ES-I3 (cell line): Measurements from ENCODE around the gene AMBN.
"Not testable (repeated sequence)": the region's sequence is repeated elsewhere in the genome, so short reads cannot be mapped to it uniquely, and the experiment has no call there.

Source experiments
- H3K36me3 ChIP-seq: 2 replicates; pipeline ENCODE4 v1.6.1; 2013; ENCODE audit warnings: mild to moderate bottlenecking, low read length, control low read depth, moderate library complexity; ENCODE audit not compliant: insufficient read depth
- H3K4me1 ChIP-seq: 2 replicates; pipeline ENCODE4 v1.6.1; 2013; ENCODE audit warnings: mild to moderate bottlenecking, control low read depth, low read length; ENCODE audit not compliant: insufficient read depth
- H3K9ac ChIP-seq: 2 replicates; pipeline ENCODE4 v1.6.1; 2013; ENCODE audit warnings: low read depth, mild to moderate bottlenecking, low read length, moderate library complexity
- H3K9me3 ChIP-seq: 2 replicates; pipeline ENCODE4 v1.6.1; 2013; ENCODE audit warnings: mild to moderate bottlenecking, low read length, moderate library complexity; ENCODE audit not compliant: control insufficient read depth, insufficient read depth

AMBN gene

DNA sequence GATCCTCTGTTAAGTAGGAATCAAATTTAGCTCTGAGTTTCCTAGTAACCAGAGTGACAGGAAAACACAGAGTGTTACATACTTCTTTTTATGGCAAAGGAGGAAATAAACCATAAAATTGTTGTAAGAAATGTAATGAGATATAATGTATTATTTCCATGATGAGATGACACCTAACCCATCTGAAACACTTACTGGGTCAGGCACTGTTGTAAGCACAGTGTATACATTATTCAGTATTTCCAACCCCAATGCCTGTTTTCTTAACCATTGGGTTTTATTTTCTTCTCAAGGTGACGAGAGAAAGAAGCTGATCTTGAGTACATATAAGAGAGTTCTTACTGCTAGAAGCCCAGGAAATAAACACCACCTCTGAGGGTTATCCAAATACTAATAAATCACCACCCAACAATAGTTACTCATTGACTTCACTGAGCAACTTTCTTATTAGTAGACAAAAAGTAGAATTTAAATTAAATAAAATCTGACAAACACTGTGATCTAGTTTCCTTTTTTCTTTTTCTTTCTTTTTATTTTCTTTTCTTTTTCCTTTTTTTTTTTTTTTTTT is 32.3 kb downstream of the AMBN start:
- Histone ChIP-seq H3K9me3 (no peaks in the 10 kb centered on the region), H3K4me1 (no peaks in the 10 kb centered on the region), H3K36me3 (no peaks in the 10 kb centered on the region), H3K9ac (no peak overlapping the region)

DNA sequence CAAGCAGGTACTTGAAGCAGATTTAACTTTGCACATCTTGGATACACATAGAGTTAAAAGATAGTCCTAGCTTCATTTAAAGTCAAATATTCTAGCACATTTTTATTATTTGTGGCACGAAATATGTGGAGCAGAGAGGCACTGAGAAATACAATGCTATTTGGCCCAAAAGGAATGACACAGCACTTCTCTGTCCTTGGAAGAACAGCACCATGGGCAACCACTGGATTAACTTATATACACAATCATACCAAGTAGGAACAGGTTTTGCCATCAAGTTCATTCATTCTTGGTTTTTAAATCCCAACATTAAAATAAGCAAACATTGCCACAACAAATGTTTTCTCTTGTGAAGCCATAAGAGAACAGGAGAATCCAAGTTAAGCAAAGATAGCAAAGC is 35.6 kb downstream of the AMBN start:
- H3K9ac ChIP-seq, result no peak overlapping the region
- no peaks in the 10 kb centered on the region for H3K36me3 ChIP-seq
- no peaks in the 10 kb centered on the region for H3K9me3 ChIP-seq
- peaks cover 6% of the 10 kb centered on the region; the same call in 1 of the 2 replicates for H3K4me1 ChIP-seq

DNA sequence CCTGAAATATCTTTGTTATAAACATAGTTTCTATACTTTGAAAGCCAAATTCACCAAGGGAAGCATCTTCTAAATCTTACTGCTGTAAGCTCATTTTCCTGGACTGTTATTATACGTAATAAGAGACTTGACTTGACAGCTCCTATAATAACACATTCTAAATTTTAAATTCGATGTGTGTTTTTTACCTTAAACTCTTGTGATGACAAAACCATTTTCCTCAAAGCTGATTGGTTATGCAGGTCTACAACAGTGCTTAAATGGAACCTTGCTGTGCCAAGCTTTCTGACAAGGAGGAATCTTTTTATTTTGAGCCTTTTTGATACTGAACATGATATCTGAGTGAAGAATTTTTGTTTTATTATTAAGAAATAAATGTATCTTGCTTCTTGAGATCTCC is 36.4 kb downstream of the AMBN start, which contains the start of gene ENAM:
Gene ENAM, plus strand, starts transcription at position 301 of the 400 bp plus-strand sequence. CDS start 757 bp downstream, outside the sequence.
- Histone ChIP-seq H3K9ac (no peak within 1 kb of the TSS), H3K4me1 (peaks cover 6% of the 10 kb centered on the region; the same call in 1 of the 2 replicates), H3K36me3 (no peaks in the 10 kb centered on the region), H3K9me3 (no peaks in the 10 kb centered on the region)

DNA sequence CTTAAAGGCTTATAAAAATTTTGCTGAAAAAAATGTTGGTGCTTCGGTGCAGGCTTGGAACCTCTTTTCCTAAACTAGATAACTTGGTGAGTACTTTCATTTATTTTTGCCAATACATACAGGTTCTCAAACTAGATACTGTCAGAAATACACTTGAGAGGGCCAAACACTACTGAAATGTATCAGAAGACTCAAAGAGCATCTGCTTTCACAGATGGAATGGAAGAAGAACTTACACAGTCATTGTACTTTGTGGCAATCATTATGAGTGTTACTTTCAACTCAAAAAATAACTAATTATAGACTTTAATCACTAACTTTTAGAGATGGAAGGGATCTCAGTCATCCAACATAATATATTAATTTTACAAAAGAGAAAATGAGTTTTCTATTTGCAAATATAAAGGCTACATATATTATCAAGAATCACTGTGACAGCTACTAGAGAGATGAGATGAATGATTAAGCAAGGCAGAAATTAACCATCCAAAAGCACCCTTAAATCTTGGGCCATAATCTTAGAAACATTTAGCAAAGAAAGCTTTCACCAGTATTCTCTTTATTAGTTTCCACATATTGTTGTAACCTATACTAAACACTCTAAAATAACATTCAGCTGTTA is 37.5 kb downstream of the AMBN start:
- no peak overlapping the region for H3K9ac ChIP-seq
- H3K9me3 ChIP-seq, result no peaks in the 10 kb centered on the region
- peaks cover 6% of the 10 kb centered on the region; the same call in 1 of the 2 replicates for H3K4me1 ChIP-seq
- no peaks in the 10 kb centered on the region for H3K36me3 ChIP-seq

DNA sequence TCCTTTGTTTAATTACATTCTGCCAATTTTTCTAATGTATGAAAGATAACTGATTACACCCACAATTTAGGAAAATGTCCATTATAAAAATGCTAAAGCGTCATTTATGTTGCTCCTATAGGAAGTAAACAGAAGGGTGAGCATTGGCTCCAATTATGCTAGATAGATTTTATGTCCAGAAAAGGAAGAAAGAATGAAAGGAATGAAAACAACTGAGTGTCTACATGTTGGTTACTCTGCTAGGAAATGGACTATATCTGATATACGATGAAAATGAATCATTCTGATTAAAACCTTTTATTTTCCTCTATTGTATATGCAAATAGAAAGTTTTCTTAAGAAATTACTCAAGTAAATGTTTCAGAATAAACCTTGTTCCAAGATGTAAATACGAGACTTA is 38.1 kb downstream of the AMBN start:
- Histone ChIP-seq H3K36me3 (no peaks in the 10 kb centered on the region), H3K9ac (no peak overlapping the region), H3K9me3 (no peaks in the 10 kb centered on the region), H3K4me1 (peaks cover 6% of the 10 kb centered on the region; the same call in 1 of the 2 replicates)

DNA sequence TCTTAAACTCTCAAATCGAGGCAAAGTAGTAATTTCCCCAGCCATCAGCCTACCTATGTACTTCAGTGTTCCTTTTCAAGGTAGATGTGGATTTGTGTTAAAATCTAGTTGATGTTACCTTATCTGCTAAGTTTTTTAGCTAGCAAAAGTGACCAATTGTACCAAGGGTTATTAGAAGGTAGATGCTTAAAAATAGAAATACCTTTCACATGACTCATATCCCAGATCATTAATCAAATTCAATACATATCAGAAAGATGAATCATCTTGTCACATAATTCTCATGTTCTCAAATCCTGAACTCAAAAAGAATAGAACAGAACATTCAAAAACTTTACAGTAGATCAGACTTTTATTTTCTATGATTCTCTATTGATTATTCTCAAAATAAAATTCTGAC is 40.0 kb downstream of the AMBN start:
- Histone ChIP-seq H3K36me3 (no peaks in the 10 kb centered on the region), H3K9me3 (no peaks in the 10 kb centered on the region), H3K9ac (no peak overlapping the region; the same call in 1 of the 2 replicates), H3K4me1 (peaks cover 6% of the 10 kb centered on the region; the same call in 1 of the 2 replicates)

GRCh38 chr4:70634482-70634881 is 42.4 kb downstream of the AMBN start:
- no peak overlapping the region for H3K9ac ChIP-seq
- H3K4me1 ChIP-seq, result peaks cover 6% of the 10 kb centered on the region; the same call in 1 of the 2 replicates

DNA sequence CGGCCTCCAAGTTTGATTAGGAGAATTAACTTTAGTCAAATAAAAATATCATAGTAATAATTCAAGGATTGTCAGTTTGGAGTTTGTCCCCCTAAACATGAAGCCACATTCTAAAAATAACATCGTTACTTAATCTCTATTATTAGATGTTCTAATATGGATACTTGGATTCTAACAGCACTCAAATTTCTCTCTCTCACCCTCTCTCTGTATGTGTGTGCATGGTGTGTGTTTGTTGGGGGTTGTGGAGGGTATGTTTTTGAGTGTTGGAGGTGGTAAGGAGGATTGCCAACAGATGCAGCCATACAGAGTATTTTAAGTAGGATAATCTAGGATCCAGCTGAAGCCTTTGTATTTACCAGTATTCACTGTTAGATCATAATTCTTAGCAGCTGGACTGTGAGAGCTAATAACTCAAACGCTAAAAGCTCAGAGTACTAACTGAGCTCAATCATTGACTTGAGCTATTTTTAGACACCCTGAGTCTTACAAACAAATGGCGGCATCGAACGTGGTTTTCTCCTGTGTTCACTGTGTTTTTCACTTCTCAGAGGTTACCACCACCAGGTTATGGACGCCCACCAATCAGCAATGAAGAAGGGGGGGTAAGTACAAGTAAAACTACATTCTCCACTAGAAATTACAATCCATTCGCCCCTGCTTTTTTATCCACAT is 45.3 kb downstream of the AMBN start:
- no peaks in the 10 kb centered on the region for H3K4me1 ChIP-seq
- no peak overlapping the region for H3K9ac ChIP-seq
- no peaks in the 10 kb centered on the region for H3K36me3 ChIP-seq
- no peaks in the 10 kb centered on the region for H3K9me3 ChIP-seq

More at GRCh38 chr4:70634482-70634881, 42.4 kb downstream of the AMBN start:
- H3K36me3 ChIP-seq, result no peaks in the 10 kb centered on the region
- H3K9me3 ChIP-seq, result no peaks in the 10 kb centered on the region

- Histone ChIP-seq H3K36me3 (no peaks in the 10 kb centered on the region), H3K9ac (no peak overlapping the region), H3K9me3 (no peaks in the 10 kb centered on the region), H3K4me1 (no peaks in the 10 kb centered on the region)
Measured at GRCh38 chr4:70640192-70640591, 48.1 kb downstream of the AMBN start.

DNA sequence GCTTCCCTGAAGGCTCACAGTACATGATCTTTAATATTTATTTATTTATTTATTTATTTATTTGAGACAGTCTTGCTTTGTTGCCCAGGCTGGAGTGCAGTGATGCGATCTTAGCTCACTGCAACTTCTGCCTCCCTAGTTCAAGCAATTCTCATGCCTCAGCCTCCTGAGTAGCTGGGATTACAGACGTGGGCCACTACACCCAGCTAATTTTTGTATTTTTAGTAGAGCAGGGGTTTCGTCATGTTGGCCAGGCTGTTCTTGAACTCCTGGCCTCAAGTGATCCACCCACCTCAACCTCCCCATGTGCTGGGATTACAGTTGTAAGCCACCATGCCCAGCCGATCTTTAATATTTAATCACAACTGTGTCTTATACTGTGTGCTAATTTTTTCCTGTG is 58.7 kb downstream of the AMBN start:
- not testable (repeated sequence) for H3K9me3 ChIP-seq, H3K9ac ChIP-seq, H3K36me3 ChIP-seq, H3K4me1 ChIP-seq

DNA sequence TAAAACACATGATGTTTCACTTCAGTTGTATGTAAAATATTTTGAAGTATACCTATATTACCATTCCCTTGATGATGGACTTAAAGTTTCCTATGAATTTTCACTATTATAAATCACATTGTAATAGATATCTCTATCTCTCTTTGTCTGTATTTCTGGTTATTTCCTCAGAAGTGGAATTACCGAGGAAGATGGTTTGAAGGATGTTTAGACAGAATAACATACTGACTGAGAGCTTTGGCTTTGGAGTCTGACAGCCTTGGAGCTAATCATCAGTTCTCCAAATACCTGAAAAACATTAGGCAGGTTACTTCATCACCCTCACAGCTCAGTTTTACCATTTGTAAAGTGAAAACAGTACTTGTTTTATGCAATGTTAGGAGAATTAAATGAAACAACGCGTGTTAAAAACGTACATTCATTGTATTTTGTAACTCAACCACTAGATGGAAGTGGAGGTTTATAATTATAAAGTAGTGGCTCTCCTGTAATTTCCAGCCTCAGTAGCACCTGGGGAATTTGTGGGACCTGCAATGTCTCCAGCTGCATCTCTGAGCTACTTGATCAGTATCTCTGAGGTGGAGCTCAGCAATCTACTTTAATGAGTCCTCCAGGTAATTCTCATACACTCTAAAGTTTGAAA is 59.9 kb downstream of the AMBN start:
- H3K9ac ChIP-seq, result no peak overlapping the region
- H3K36me3 ChIP-seq, result no peaks in the 10 kb centered on the region
- no peaks in the 10 kb centered on the region for H3K4me1 ChIP-seq
- no peaks in the 10 kb centered on the region for H3K9me3 ChIP-seq

DNA sequence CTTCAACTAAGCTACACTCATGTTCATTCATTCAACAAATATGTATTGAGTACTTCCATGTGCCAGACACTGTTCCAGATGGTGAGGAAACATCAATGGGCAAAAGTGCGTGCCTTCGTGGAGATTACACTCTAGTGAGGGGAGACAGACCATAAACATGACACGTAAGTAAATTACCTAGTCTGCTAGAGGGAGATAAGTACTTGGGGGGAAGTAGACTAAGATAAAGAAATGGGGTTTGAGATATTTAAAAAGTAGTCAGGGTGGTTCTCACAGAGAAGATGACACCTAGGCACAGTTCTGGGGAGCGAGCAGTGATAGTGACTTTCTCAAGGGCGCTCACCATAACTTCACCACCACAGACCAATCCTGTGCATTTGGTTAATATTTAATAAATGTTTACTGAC is 62.6 kb downstream of the AMBN start:
- Histone ChIP-seq H3K4me1 (no peaks in the 10 kb centered on the region), H3K36me3 (no peaks in the 10 kb centered on the region), H3K9ac (no peak overlapping the region), H3K9me3 (no peaks in the 10 kb centered on the region)
